HG02798 (cell line): Measurements from ENCODE around the gene ALDH1A1.
"Not testable (repeated sequence)": the region's sequence is repeated elsewhere in the genome, so short reads cannot be mapped to it uniquely, and the experiment has no call there.

Source experiments
- ATAC-seq: cut with Tn5 transposase; IDR thresholded peaks from one replicate; pipeline ENCODE4 v1.9.1; 2021; ENCODE audit warnings: mild to moderate bottlenecking; ENCODE audit not compliant: unreplicated experiment, poor library complexity

ALDH1A1 gene

GRCh38 chr9:72864327-72864726 is 88.5 kb downstream of the ALDH1A1 start:
- ATAC-seq, result no peak

GRCh38 chr9:72863456-72864094 is 89.3 kb downstream of the ALDH1A1 start:
- ATAC-seq, result no peak

- ATAC-seq, result not testable (repeated sequence)
Observed at GRCh38 chr9:72862788-72863187, 90.1 kb downstream of the ALDH1A1 start.

- no peak for ATAC-seq
Observed at GRCh38 chr9:72858089-72858912, 94.6 kb downstream of the ALDH1A1 start.

- no peak for ATAC-seq
Observed at GRCh38 chr9:72857624-72857996, 95.2 kb downstream of the ALDH1A1 start.

GRCh38 chr9:72856972-72857623 is 95.8 kb downstream of the ALDH1A1 start:
- no peak for ATAC-seq

- no peak for ATAC-seq
Observed at GRCh38 chr9:72855890-72856523, 96.8 kb downstream of the ALDH1A1 start.

GRCh38 chr9:72855321-72855720 is 97.5 kb downstream of the ALDH1A1 start:
- ATAC-seq, result no peak
